ENCODE results near the gene ANO7. TPM values are rescaled to one million over a fixed set of nuclear protein-coding genes. Genes with fewer than 3 reads are reported as not detected.

Gene ANO7
- total and polyA plus RNA-seq, 2 of the 8 experiments (the other 6 are each of a cell fraction or from before 2014, with no cell fraction given), result 3.2 to 6.9 TPM

GRCh38 chr2:241274127-241274526 lies 85.7 kb downstream of the ANO7 start:
- H2BK12ac ChIP-seq (ENCODE audit: low read depth, low read length), result no peak overlapping the region
- H4K5ac ChIP-seq (ENCODE audit: insufficient read length, low read depth, low read length), result no peak overlapping the region
- H2BK120ac ChIP-seq (replicated peaks; ENCODE audit: low read depth, low read length), result no peak overlapping the region
- ChIA-PET POLR2A (ENCODE audit: partially characterized antibody) (interaction anchor here (1.6 kb wide), 1 partner anchor 42 kb away, joined by 4 read pairs; the partner anchor contains the start of gene SEPTIN2), CTCF (ENCODE audit: partially characterized antibody) (interaction anchor here (1.5 kb wide), 1 partner anchor 39 kb away, joined by 3 read pairs; no protein-coding TSS in a partner anchor)
- H3K9me3 ChIP-seq (ENCODE audit: insufficient read depth in 2 of 2, low read depth in 1 of 2, low read length in 1 of 2), result no peaks in the 10 kb centered on the region
- H4K8ac ChIP-seq (ENCODE audit: extremely low read depth, insufficient read depth, low read length), result no peak overlapping the region
- H3K56ac ChIP-seq (replicated peaks; ENCODE audit: insufficient read length, low read depth, low read length), result no peak overlapping the region
- no peak overlapping the region for H3K23ac ChIP-seq (ENCODE audit: insufficient read length)
- peaks cover 23% of the 10 kb centered on the region for H3K79me1 ChIP-seq (ENCODE audit: low read depth, low read length)
- H3K27ac ChIP-seq (ENCODE audit: low read depth, low read length), result no peak overlapping the region
- no peak for DNase-seq (ENCODE audit: low read depth in 1 of 2, low spot score in 2 of 2)
- H3K4me2 ChIP-seq (ENCODE audit: insufficient read depth in 1 of 2, low read depth in 2 of 2, low read length in 2 of 2), result peak overlapping the region in 1 of 2 experiments; percentile 69; a peak in 1 of 4 replicates
- H3K79me2 ChIP-seq (ENCODE audit: control insufficient read depth in 1 of 2, insufficient read depth in 2 of 2, low read length in 2 of 2), result peaks cover 10 to 85% of the 10 kb centered on the region in 2 experiments
- H3K14ac ChIP-seq (ENCODE audit: insufficient read length), result no peak overlapping the region
- H2BK15ac ChIP-seq (ENCODE audit: low read length), result no peak overlapping the region
- H2BK5ac ChIP-seq (ENCODE audit: low read depth, low read length), result no peak overlapping the region
- H4K20me1 ChIP-seq (replicated peaks in 1 of 2; ENCODE audit: control insufficient read depth in 1 of 2, insufficient read depth in 2 of 2, low read length in 2 of 2), result peaks cover 13 to 39% of the 10 kb centered on the region in 2 experiments
- H2AK5ac ChIP-seq (ENCODE audit: low read depth, low read length), result peak overlapping the region; percentile 54; the same call in 1 of the 2 replicates
- H3K36me3 ChIP-seq (ENCODE audit: control insufficient read depth in 2 of 4, insufficient read depth in 4 of 4, low read length in 3 of 4), result no peaks in the 10 kb centered on the region
- H2AFZ ChIP-seq (ENCODE audit: low read length), result no peak overlapping the region
- no peak for FAIRE-seq
- no peak overlapping the region for H3K4me3 ChIP-seq (ENCODE audit: extremely low read depth in 1 of 4, insufficient read depth in 2 of 4, low read depth in 3 of 4, low read length in 4 of 4)
- peaks cover 0 to 11% (median 3%) of the 10 kb centered on the region in 4 experiments; a peak in 5 of 7 replicates for H3K4me1 ChIP-seq (replicated peaks in 1 of 4; ENCODE audit: control insufficient read depth in 3 of 4, insufficient read depth in 4 of 4, low read length in 3 of 4)
- WGBS, 2 experiments (ENCODE audit: extremely low coverage in 1 of 2, insufficient coverage in 1 of 2, insufficient read length in 1 of 2, insufficient replicate concordance in 2 of 2, low coverage in 1 of 2, low lambda C conversion rate in 2 of 2, missing lambda C conversion rate in 1 of 2), result 74% methylated on average over 5 of the region's 5 CpGs; no CpG with 5 or more reads in 1 of the 2 experiments
- H3K18ac ChIP-seq (ENCODE audit: extremely low read depth, low read length), result no peak overlapping the region
- no peak overlapping the region for H2BK20ac ChIP-seq (ENCODE audit: low read length)
- peak overlapping the region in 1 of 4 experiments; percentile 7; a peak in 1 of 7 replicates for H3K9ac ChIP-seq (replicated peaks in 1 of 4; ENCODE audit: extremely low read depth in 1 of 4, low read depth in 3 of 4, low read length in 3 of 4)
- peaks cover 8% of the 10 kb centered on the region; the same call in 1 of the 2 replicates for H3K23me2 ChIP-seq (ENCODE audit: low read depth, low read length)
- H3K4ac ChIP-seq (replicated peaks; ENCODE audit: insufficient read length, low read depth, low read length), result no peak overlapping the region
- H4K91ac ChIP-seq (replicated peaks; ENCODE audit: insufficient read length, low read length), result no peak overlapping the region
- no peaks in the 10 kb centered on the region for H3K27me3 ChIP-seq (replicated peaks in 1 of 4; ENCODE audit: control insufficient read depth in 3 of 4, extremely low read depth in 1 of 4, insufficient read depth in 3 of 4, low read length in 3 of 4)
- TF ChIP-seq SIX5 (IDR thresholded peaks at IDR 0.05; ENCODE audit: low read depth, low read length) (no peak), CHD1 (IDR thresholded peaks at IDR 0.05; ENCODE audit: low read depth, low read length) (no peak), CTCF (IDR thresholded peaks at IDR 0.05; ENCODE audit: control extremely low read depth in 1 of 3, insufficient read depth in 1 of 3, low read depth in 1 of 3, low read length in 3 of 3) (peak in 2 of 3 experiments; percentile 5 to 31; a peak in 2 of 4 replicates), PHF8 (conservative IDR thresholded peaks at IDR 0.05; ENCODE audit: low read depth, low read length) (no peak), SRF (IDR thresholded peaks at IDR 0.05; ENCODE audit: low read depth, low read length) (no peak), ASH2L (IDR thresholded peaks at IDR 0.05; ENCODE audit: low read length) (no peak), RAD21 (IDR thresholded peaks at IDR 0.05 in 1 of 2, conservative IDR thresholded peaks at IDR 0.05 in 1 of 2; ENCODE audit: low read depth in 2 of 2, low read length in 2 of 2) (peak in 1 of 2 experiments; percentile 16; a peak in 1 of 4 replicates), CBX5 (IDR thresholded peaks at IDR 0.05; ENCODE audit: low read depth, low read length) (no peak), RFX5 (IDR thresholded peaks at IDR 0.05; ENCODE audit: borderline replicate concordance, low read depth, low read length) (no peak), NRF1 (IDR thresholded peaks at IDR 0.05; ENCODE audit: low read depth, low read length) (no peak), EZH2 (IDR thresholded peaks at IDR 0.05; ENCODE audit: low read depth, low read length, severe bottlenecking) (no peak)
